ENCODE data around the gene INMT. TPM values are rescaled to one million over a fixed set of nuclear protein-coding genes. Genes with fewer than 3 reads are reported as not detected.

Gene INMT
- total RNA-seq, 4 donors from 2014 or later, result 3.1 to 24.8 (median 4.8) TPM

GRCh38 chr7:30771174-30771879 is 19.4 kb downstream of the INMT start, which contains the start of gene MINDY4:
Gene MINDY4, plus strand, starts transcription at chr7:30771417. Its CDS starts 77 bp downstream, at chr7:30771494.
- TF ChIP-seq POLR2A (IDR thresholded peaks at IDR 0.05), result peak in 1 of 2 donors; percentile 11
- TF ChIP-seq CTCF (IDR thresholded peaks at IDR 0.05), result no peak
- H3K36me3 ChIP-seq, result no peaks in the 10 kb centered on the region
- peak within 1 kb of the TSS; percentile 76 to 86 (median 80) for H3K4me3 ChIP-seq
- H3K27ac ChIP-seq, result peak within 1 kb of the TSS; percentile 61 to 75 (median 70)
- no peaks in the 10 kb centered on the region for H3K4me1 ChIP-seq
- peak; percentile 52 to 86 (median 85) for DNase-seq
- H3K9me3 ChIP-seq, result no peaks in the 10 kb centered on the region
- no peaks in the 10 kb centered on the region for H3K27me3 ChIP-seq

- DNase-seq, result no peak
- Histone ChIP-seq H3K9me3 (no peaks in the 10 kb centered on the region), H3K27me3 (no peaks in the 10 kb centered on the region), H3K4me3 (peak overlapping the region; percentile 76 to 86 (median 80)), H3K27ac (peak overlapping the region; percentile 61 to 75 (median 70)), H3K36me3 (no peaks in the 10 kb centered on the region), H3K4me1 (no peaks in the 10 kb centered on the region)
- TF ChIP-seq POLR2A (IDR thresholded peaks at IDR 0.05), result no peak
- TF ChIP-seq CTCF (IDR thresholded peaks at IDR 0.05), result no peak
These were observed 20.0 kb downstream of the INMT start for GRCh38 chr7:30771880-30772425.

GRCh38 chr7:30772984-30773383 is 21.0 kb downstream of the INMT start:
- H3K4me1 ChIP-seq, result no peaks in the 10 kb centered on the region
- no peak overlapping the region for H3K27ac ChIP-seq
- no peak for DNase-seq
- H3K27me3 ChIP-seq, result no peaks in the 10 kb centered on the region
- TF ChIP-seq POLR2A (IDR thresholded peaks at IDR 0.05), result no peak
- TF ChIP-seq CTCF (IDR thresholded peaks at IDR 0.05), result no peak
- H3K36me3 ChIP-seq, result no peaks in the 10 kb centered on the region
- no peaks in the 10 kb centered on the region for H3K9me3 ChIP-seq
- no peak overlapping the region for H3K4me3 ChIP-seq

- Histone ChIP-seq H3K36me3 (peaks cover 0 to 3% (median 0%) of the 10 kb centered on the region in 3 donors), H3K27me3 (no peaks in the 10 kb centered on the region), H3K4me3 (no peak overlapping the region), H3K27ac (no peak overlapping the region), H3K9me3 (no peaks in the 10 kb centered on the region), H3K4me1 (no peaks in the 10 kb centered on the region)
- DNase-seq, result no peak
- TF ChIP-seq CTCF (IDR thresholded peaks at IDR 0.05) (no peak), POLR2A (IDR thresholded peaks at IDR 0.05) (no peak)
These were observed 24.1 kb downstream of the INMT start for GRCh38 chr7:30775992-30776391.

GRCh38 chr7:30776971-30777370 is 25.0 kb downstream of the INMT start:
- Histone ChIP-seq H3K27ac (no peak overlapping the region), H3K4me3 (no peak overlapping the region), H3K36me3 (peaks cover 0 to 4% (median 0%) of the 10 kb centered on the region in 3 donors), H3K27me3 (no peaks in the 10 kb centered on the region), H3K4me1 (no peaks in the 10 kb centered on the region), H3K9me3 (no peaks in the 10 kb centered on the region)
- TF ChIP-seq CTCF (IDR thresholded peaks at IDR 0.05) (no peak), POLR2A (IDR thresholded peaks at IDR 0.05) (no peak)
- DNase-seq, result no peak

All from Peyer's patch (tissue), 4 donors.